ENCODE data around the gene KRT83. TPM values are rescaled to one million over a fixed set of nuclear protein-coding genes. Genes with fewer than 3 reads are reported as not detected.

KRT83 gene
- total and polyA plus RNA-seq, 2 donors (not counting 1 experiment from before 2014, with no cell fraction given): not detected

GRCh38 chr12:52356762-52357580 lies 35.8 kb upstream of the KRT83 start:
- Histone ChIP-seq H2AFZ (ENCODE audit: low read length) (no peak overlapping the region), H3K4me1 (ENCODE audit: control insufficient read depth, extremely low read depth, insufficient read depth, low read length) (no peaks in the 10 kb centered on the region), H3K9me3 (ENCODE audit: control insufficient read depth, insufficient read depth, low read depth, low read length) (no peaks in the 10 kb centered on the region), H3K79me2 (ENCODE audit: control insufficient read depth, insufficient read depth, low read length) (no peaks in the 10 kb centered on the region), H3K4me3 (replicated peaks in 1 of 4; ENCODE audit: control extremely low read depth in 1 of 4, insufficient read depth in 1 of 4, low read depth in 3 of 4, low read length in 4 of 4) (no peak overlapping the region), H3K36me3 (ENCODE audit: control insufficient read depth, insufficient read depth, low read length) (no peaks in the 10 kb centered on the region), H4K20me1 (ENCODE audit: control insufficient read depth, extremely low read depth, insufficient read depth, low read length) (no peaks in the 10 kb centered on the region), H3K4me2 (ENCODE audit: extremely low read depth, insufficient read depth, low read length) (no peak overlapping the region), H3K9ac (ENCODE audit: insufficient read depth, low read length) (no peak overlapping the region), H3K27ac (ENCODE audit: insufficient read depth, low read length) (no peak overlapping the region), H3K27me3 (ENCODE audit: control insufficient read depth, insufficient read depth, low read length) (peaks cover 4% of the 10 kb centered on the region)
- DNase-seq (ENCODE audit: low read depth in 2 of 2): no peak
- TF ChIP-seq CTCF (conservative IDR thresholded peaks at IDR 0.05 in 1 of 2, IDR thresholded peaks at IDR 0.05 in 1 of 2; ENCODE audit: low read depth in 1 of 2, low read length in 2 of 2) (no peak), EZH2 (IDR thresholded peaks at IDR 0.05; ENCODE audit: low read length, missing control alignments) (no peak)

- H3K79me2 ChIP-seq (ENCODE audit: control insufficient read depth, insufficient read depth, low read length): no peaks in the 10 kb centered on the region
- peaks cover 4% of the 10 kb centered on the region for H3K27me3 ChIP-seq (ENCODE audit: control insufficient read depth, insufficient read depth, low read length)
- no peak for TF ChIP-seq CTCF (conservative IDR thresholded peaks at IDR 0.05 in 1 of 2, IDR thresholded peaks at IDR 0.05 in 1 of 2; ENCODE audit: low read depth in 1 of 2, low read length in 2 of 2)
- no peak for TF ChIP-seq EZH2 (IDR thresholded peaks at IDR 0.05; ENCODE audit: low read length, missing control alignments)
- no peak overlapping the region for H3K4me3 ChIP-seq (replicated peaks in 1 of 4; ENCODE audit: control extremely low read depth in 1 of 4, insufficient read depth in 1 of 4, low read depth in 3 of 4, low read length in 4 of 4)
- no peak for DNase-seq (ENCODE audit: low read depth in 2 of 2)
- H2AFZ ChIP-seq (ENCODE audit: low read length): no peak overlapping the region
- H4K20me1 ChIP-seq (ENCODE audit: control insufficient read depth, extremely low read depth, insufficient read depth, low read length): no peaks in the 10 kb centered on the region
- no peaks in the 10 kb centered on the region for H3K4me1 ChIP-seq (ENCODE audit: control insufficient read depth, extremely low read depth, insufficient read depth, low read length)
- no peak overlapping the region for H3K27ac ChIP-seq (ENCODE audit: insufficient read depth, low read length)
- H3K9me3 ChIP-seq (ENCODE audit: control insufficient read depth, insufficient read depth, low read depth, low read length): no peaks in the 10 kb centered on the region
- no peaks in the 10 kb centered on the region for H3K36me3 ChIP-seq (ENCODE audit: control insufficient read depth, insufficient read depth, low read length)
- H3K9ac ChIP-seq (ENCODE audit: insufficient read depth, low read length): no peak overlapping the region
- no peak overlapping the region for H3K4me2 ChIP-seq (ENCODE audit: extremely low read depth, insufficient read depth, low read length)
Observed at GRCh38 chr12:52356031-52356761, 35.0 kb upstream of the KRT83 start.

- DNase-seq (ENCODE audit: low read depth in 2 of 2): no peak
- H3K4me2 ChIP-seq (ENCODE audit: extremely low read depth, insufficient read depth, low read length): no peak overlapping the region
- no peak overlapping the region for H3K9ac ChIP-seq (ENCODE audit: insufficient read depth, low read length)
- H3K36me3 ChIP-seq (ENCODE audit: control insufficient read depth, insufficient read depth, low read length): no peaks in the 10 kb centered on the region
- no peaks in the 10 kb centered on the region for H3K4me1 ChIP-seq (ENCODE audit: control insufficient read depth, extremely low read depth, insufficient read depth, low read length)
- TF ChIP-seq CTCF (conservative IDR thresholded peaks at IDR 0.05 in 1 of 2, IDR thresholded peaks at IDR 0.05 in 1 of 2; ENCODE audit: low read depth in 1 of 2, low read length in 2 of 2): no peak
- TF ChIP-seq EZH2 (IDR thresholded peaks at IDR 0.05; ENCODE audit: low read length, missing control alignments): no peak
- H4K20me1 ChIP-seq (ENCODE audit: control insufficient read depth, extremely low read depth, insufficient read depth, low read length): no peaks in the 10 kb centered on the region
- H3K27ac ChIP-seq (ENCODE audit: insufficient read depth, low read length): no peak overlapping the region
- H3K27me3 ChIP-seq (ENCODE audit: control insufficient read depth, insufficient read depth, low read length): peaks cover 7% of the 10 kb centered on the region
- H3K4me3 ChIP-seq (replicated peaks in 1 of 4; ENCODE audit: control extremely low read depth in 1 of 4, insufficient read depth in 1 of 4, low read depth in 3 of 4, low read length in 4 of 4): no peak overlapping the region
- no peaks in the 10 kb centered on the region for H3K9me3 ChIP-seq (ENCODE audit: control insufficient read depth, insufficient read depth, low read depth, low read length)
- H2AFZ ChIP-seq (ENCODE audit: low read length): no peak overlapping the region
- H3K79me2 ChIP-seq (ENCODE audit: control insufficient read depth, insufficient read depth, low read length): no peaks in the 10 kb centered on the region
Observed at GRCh38 chr12:52355176-52355575, 34.0 kb upstream of the KRT83 start.

Measured in fibroblast of lung (primary cell).